HepG2 (cell line): ENCODE measurements around the gene TMEM35A.
"Not testable (repeated sequence)": the region's sequence is repeated elsewhere in the genome, so short reads cannot be mapped to it uniquely, and the experiment has no call there.

Experiments
- THYN1 ChIP-seq: sonication (generic); formaldehyde crosslinking; IDR thresholded peaks from 2 replicates; pipeline ENCODE4 v1.8.1; 2023; ENCODE audit warnings: low read depth, mild to moderate bottlenecking, moderate library complexity, missing genetic modification reagents, borderline replicate concordance
- ZNF234 ChIP-seq: sonication (generic); formaldehyde crosslinking; conservative IDR thresholded peaks from 2 replicates; pipeline ENCODE4 v1.5.1; 2020; ENCODE audit warnings: mild to moderate bottlenecking, missing genetic modification reagents
- TF ChIP-seq, protein P1 (sequence below): sonication (generic); formaldehyde crosslinking; IDR thresholded peaks from 2 replicates; pipeline ENCODE4 v1.4.0; 2020; ENCODE audit warnings: missing genetic modification reagents

DNA sequence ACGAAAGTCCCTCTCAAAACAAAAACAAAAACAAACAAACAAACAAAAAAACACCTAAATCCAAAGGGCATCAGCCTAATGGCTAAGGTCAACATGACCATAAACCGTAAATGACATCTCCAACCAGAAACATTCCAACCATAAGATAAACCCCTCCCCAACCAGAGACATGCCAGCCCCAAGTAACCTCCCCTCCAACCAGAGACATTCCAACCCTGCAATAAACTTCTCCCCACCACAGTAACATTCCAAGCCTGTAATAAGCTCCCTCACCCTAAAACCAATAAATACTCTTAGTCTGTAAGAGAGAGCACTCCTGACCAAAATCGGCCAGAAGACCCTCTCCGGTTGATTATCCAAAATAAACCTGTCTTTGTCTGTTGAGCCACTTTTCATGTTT, 22.1 kb upstream of the TMEM35A start:
- TF ChIP-seq, protein P1, sequence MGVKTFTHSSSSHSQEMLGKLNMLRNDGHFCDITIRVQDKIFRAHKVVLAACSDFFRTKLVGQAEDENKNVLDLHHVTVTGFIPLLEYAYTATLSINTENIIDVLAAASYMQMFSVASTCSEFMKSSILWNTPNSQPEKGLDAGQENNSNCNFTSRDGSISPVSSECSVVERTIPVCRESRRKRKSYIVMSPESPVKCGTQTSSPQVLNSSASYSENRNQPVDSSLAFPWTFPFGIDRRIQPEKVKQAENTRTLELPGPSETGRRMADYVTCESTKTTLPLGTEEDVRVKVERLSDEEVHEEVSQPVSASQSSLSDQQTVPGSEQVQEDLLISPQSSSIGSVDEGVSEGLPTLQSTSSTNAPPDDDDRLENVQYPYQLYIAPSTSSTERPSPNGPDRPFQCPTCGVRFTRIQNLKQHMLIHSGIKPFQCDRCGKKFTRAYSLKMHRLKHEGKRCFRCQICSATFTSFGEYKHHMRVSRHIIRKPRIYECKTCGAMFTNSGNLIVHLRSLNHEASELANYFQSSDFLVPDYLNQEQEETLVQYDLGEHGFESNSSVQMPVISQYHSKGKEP (CRISPR knock-in tag), result not testable (repeated sequence)
- TF ChIP-seq ZNF234 (CRISPR knock-in tag); THYN1: not testable (repeated sequence)
